GM21786 (cell line): Measurements from ENCODE around the gene ARL8B.
"Not testable (repeated sequence)": the region's sequence is repeated elsewhere in the genome, so short reads cannot be mapped to it uniquely, and the experiment has no call there.

ENCODE experiments used
- ATAC-seq: cut with Tn5 transposase; IDR thresholded peaks from one replicate; pipeline ENCODE4 v1.9.1; 2021; ENCODE audit not compliant: unreplicated experiment

The ARL8B gene

DNA sequence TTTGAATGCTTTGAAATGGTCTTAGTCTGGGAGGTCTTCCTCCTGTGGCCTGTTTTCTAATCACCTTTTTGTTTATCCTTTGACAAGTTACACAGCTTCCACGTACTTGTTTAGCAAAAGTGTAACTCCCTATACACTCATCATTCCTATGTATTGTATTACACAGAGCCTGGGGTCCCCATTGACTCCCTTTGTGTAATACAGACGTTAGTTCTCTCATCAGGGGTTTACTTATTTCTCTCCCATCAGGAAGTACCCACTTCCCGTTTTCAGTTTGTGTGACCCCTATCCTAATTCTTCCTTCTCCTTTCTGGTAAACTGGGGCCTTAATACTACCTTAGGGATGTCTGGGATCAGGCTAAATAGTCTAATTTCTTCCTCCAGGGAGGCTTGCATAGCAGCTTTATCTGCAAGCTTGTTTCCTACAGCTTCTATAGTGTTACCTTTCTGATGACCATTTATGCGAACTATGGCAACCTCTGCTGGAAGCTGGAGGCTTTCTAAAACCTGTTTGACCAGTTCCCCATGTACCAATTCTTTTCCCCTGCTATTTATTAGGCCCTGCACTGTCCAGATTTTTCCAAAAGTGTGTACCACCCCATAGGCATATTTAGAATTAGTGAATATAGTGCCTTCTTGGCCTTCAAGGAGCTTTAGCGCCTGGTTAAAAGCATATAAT lies 22.4 kb downstream of the ARL8B start:
- no peak for ATAC-seq

DNA sequence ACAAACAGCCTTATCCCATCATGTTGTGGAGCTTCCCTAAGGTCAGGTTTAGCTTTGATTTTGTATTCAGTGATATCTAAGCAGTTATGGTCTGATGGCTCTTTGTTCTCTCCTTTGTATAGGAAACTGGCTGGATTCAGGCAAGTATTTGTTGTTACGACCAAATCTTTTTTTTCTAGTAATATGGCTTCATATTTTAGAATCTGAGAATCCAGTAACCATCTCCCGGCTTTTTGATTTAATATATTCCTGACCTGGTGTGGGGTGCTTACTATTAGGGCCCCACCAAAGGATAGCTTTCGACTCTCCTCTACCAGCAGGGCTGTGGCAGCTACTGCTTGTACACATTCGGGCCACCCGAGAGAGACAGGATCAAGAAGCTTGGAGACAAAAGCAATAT lies 23.0 kb downstream of the ARL8B start:
- no peak for ATAC-seq

DNA sequence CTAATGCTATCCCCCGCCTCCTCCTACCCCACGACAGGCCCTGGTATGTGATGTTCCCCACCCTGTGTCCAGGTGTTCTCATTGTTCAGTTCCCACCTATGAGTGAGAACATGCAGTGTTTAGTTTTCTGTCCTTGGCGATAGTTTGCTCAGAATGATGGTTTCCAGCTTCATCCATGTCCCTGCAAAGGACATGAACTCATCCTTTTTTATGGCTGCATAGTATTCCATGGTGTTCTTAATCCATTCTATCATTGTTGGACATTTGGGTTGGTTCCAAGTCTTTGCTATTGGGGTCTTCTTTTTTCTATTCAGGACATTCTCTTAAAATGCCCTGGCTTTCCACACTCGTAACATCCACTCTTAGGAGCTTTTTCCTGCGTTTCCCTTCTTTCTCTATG lies 25.1 kb downstream of the ARL8B start:
- not testable (repeated sequence) for ATAC-seq

DNA sequence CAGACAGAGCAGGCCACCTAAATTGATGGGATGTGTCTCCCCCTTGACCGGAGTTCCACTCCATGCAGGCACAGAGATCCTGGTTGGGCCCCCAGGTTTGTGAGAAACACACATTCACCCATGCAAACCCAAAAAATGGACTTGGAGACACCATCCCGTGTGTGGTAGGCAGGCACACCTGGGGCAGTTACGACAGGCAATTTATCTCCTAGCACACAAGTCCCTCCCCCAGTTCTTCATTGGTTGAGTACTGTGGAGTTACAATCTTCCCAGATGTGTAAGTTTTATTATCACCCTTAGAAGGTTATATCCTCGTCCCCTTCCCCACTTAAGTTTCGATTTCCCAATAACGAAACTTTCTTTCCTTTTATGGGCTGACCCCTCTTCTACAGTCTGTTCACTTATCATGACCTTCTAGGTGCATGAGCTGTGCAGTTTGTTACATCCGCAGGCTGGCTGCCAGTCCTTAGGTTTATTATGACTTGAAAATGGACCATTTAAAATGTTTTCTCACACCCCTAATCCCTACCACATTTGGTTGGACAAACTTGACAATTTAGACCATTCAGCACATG lies 27.3 kb downstream of the ARL8B start:
- ATAC-seq: no peak

DNA sequence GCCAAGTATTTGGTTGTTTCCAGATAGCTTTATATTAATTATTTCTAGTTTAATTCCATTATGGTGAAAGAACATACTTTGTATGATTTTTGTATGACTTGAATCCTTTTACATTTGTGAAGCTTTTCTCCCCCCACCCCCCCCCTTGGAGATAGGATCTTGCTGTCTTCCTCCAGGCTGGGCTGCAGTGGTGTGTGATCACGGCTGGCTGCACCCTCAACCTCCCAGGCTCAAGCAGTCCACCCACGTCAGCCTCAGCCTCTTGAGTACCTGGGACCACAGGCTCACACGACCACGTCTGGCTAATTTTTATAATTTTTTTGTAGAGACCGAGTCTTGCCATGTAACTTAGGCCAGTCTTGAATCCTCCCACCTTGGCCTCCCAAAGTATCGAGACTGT lies 29.5 kb downstream of the ARL8B start:
- ATAC-seq: no peak

DNA sequence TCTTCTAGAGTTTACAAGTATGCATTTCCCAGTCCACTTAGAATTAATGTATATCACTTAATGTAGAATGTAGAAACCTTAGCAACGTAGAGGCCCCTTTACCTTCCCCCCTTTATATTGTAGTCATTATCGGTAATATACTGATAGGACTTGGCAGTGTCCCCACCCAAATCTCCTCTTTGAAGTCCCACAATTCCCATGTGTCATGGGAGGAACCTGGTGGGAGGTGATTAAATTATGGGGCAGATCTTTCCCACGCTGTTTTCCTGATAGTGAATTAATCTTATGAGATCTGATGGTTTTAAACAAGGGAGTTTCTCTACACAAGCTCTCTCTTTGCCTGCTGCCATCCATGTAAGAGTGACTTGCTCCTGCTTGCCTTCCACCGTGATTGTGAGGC lies 31.0 kb downstream of the ARL8B start:
- no peak for ATAC-seq

DNA sequence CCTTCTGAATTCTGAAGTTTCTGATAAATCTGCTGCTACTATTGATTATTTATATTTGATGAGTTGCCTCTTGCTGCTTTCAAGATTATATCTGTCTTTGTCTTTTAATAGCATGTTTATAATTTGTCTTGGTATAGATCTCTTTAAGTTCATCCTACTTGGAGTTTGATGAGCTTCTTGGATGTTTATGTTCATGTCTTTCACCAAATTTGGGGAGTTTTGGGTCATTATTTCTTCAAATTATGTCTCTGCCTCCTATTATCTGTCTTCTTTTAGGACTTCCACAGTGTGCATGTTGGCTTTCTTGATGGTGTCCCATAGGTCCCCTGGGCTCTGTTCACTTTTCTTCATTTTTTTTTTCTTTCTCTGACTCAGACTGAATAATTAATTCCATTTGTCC lies 33.1 kb downstream of the ARL8B start:
- ATAC-seq: no peak

DNA sequence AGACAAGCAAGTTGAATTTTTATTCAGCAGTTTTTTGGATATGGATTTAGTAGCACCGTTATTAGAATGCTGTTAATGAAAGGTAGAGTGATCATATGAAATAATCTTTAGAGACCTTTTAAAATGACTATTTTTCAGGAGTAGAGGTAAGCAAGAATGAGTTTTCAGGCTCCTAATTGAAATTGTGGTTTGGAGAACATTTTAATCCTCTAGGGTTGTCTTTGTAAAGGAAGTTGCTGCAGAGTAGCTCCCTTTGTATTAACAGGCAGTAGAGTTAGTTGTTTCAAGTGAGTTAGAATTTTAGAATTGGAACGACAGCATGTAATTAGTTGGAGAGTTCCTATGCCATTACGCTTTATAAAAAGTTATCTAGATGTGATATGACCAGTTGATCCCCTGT lies 38.2 kb downstream of the ARL8B start:
- no peak for ATAC-seq

DNA sequence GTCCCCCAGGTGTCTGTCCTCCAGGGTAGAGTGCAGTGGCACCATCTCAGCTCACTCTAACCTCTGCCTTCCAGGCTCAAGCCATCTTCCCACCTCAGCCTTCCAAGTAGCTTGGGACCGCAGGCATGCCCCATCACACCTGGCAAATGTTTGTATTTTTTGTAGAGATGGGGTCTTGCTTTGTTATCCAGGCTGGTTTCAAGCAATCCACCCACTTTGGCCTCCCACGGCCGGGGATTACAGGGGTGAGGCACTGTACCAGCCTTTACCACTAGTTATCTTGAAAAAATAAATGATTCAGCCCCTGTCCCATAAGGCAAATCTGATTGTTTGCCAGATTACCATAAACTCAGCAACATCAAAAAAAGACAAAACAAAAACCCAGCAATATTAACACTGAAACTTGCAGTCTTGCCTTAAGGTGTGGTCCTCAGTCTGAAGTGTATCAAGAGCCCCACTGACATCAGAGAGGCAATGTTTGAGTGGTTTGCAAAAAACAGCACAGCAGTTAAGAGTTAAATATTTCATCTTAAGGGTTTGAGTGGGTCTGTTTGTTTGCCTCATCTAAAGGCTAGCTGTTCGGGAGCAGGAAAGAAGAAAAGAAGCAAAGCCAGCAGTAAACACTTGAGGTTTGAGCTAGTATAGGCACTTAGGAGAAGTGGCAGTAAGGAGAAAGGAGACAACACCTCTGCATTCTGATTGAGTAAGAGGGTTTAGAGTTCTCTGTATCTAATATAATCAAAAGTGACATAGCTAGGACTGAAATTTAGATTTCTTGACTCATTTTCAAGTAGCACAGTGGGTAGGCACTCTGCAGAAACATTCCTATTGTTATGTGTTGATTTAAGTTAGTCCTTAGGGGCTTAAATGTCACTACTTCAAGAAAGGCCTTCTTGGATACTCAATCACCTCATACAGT lies 39.1 kb downstream of the ARL8B start:
- ATAC-seq: peak; percentile 42

DNA sequence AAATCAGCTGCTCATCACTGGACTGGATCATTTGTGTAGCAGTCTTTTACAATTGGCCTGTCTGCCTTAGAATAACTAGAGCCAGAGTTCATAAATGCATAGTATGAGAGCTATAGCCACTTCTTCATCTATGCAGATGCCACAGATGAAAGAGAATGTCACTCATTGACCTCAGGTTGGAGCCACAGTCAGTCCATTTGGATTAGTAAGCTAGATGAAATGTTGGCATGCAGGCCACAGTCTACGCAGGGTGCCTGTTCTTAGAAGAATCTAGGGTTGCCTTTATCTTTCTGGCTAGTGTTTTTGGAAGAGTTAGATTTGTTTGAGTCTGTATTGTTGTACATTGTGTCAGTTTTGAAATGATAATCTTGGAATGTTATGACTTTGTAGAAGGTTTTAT lies 40.0 kb downstream of the ARL8B start:
- ATAC-seq: no peak

DNA sequence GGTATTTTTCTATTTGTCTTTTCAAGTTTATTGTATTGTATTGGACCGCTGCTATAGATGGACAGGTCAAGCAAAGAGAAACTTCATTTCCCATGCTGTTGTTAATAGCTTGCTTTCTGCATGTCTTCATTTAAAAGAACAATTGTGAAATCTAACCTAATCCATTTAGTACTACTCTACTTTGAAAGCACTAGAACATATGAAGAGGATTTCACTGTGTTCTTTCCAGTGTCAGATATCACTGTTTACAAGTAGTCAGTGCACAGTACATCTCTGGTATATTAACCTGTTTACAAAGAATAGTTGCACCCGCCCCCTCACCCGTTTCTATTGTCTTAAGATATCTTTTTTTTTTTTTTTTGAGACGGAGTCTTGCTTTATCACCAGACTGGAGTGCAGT lies 43.6 kb downstream of the ARL8B start:
- ATAC-seq: no peak

DNA sequence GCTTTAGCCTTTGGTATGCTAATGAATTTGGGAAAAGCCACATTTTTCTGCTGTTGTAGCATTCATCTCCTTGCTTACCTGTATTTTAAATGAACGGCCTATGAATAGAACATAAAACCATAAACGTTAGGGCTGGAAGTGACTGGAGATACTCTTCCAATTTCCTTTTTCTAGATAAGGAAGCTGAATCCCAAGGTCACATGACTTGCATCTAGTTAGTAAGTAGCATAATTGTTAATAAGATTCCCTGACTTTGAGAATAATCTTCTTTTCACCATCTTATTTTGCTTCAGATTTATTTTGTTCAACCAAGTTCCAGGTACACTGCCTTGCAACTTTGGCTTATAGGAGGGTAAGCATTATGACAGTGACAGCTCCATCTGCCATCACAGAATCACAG lies 44.8 kb downstream of the ARL8B start:
- ATAC-seq: no peak

DNA sequence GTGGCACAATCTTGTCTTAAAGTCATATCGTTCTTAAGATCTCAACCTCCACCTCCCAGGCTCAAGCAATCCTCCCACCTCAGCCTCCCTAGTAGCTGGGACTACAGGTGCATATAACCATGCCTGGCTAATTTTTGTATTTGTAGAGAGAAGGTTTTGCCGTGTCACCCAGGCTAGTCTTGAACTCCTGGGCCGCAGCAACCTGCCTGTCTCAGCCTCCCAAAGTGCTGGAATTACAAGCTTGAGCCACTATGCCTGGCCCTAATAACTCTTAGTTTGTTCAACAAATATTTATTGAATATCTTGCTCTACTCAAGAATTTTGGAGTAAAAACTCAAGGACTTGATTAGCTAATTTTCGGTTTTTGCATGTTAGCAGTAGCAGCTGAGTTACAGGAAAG lies 46.0 kb downstream of the ARL8B start:
- no peak for ATAC-seq

DNA sequence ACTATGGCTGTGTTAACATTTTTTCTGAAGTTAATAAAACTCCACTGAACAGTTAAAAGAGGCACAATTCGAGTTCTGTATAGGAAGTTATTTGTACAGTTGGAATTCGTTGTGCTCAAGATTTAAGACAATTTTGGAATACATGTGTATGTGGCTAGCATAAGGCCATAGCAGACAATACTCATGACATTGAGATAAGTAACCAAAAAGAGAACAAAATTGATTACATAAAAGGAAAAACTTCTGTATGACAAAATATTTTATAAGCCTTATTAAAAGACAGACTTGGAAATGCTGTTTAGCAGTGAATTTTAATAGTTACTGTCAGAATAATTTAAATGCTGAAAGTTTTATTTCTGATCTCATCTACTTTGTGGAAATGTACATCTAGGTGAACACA lies 47.7 kb downstream of the ARL8B start:
- ATAC-seq: no peak

DNA sequence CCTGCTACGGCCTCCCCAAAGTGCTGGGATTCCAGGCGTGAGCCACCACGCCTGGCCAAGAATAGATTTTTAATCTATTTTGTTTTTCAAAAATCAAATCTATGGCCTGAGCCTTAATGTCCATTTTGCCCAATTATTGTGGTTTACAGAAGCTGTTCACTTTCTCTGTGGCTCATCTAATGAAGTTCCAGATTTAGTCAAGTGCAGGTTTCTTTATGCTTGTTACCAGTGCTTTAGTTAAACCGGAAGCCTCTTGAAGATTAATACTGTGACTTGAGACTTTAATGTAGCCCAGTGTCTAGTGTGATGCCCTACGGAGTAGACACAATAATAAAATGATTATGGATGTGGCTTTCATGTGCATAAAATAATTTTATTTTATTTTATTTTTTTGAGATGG lies 48.9 kb downstream of the ARL8B start:
- no peak for ATAC-seq

DNA sequence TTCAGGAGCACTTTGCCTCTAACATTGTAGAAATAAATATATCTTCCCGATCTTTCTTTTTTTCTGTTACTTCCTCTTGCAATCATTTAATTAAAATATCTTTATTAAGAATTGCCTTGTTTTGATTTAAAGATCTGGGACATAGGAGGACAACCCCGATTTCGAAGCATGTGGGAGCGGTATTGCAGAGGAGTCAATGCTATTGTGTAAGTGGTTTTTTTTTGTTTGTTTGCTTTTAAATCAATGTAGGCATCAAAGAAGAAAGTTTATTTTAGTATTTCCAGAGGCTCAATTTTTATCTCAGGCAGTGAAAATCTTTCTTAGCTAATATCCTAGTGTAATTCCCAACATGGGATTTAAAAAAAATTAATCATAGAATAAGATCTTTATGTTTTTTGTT lies 49.9 kb downstream of the ARL8B start:
- ATAC-seq: no peak

DNA sequence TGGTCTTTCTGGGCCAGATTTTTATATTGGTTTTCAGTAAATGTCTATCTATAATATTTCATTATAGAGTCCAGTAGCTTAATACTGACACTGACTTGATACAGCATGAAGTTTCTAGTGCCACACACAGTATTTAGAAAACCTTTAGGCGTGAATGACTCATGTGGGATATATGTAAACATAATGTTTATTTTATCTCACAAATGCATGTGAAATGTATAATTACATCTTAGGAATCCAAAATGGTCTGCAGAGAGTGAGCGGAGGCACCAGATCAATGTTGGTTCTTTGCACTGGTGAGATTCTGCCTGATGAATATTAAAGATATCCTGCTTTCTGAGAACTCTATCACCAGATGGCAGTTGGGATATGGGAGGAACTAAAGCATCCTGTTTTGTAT lies 56.9 kb downstream of the ARL8B start:
- ATAC-seq: not testable (repeated sequence)

DNA sequence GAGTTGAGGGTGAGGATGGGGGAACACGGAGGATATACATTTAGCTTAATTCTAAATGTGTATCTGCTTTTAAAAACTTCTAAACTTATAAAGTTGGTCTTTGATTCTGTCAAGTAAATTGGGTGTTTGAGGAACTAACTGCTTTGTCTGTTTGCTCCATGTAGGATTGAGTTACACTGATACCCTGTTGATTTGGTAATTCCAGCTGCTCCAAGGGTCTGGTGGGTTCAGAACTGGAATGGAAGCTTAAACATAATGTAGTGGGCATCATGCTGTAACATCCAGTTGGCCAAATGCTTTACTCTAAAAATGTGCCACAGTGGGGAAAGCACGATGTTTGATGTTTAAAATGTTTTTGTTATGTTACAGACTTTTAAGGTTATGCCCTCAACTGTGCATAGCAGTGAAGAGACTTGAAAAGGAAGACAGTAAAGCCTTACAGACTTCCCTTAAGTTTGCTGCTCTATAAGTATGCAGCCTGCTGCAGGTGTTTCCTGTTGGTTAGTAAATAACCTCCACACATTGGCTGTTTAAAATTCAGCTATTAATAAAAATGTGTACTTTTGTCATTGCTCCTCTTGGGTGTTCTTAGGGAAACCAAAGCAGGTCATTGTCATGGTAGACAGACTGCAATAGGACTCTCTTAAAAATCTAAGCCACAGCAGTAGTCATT lies 59.5 kb downstream of the ARL8B start:
- peak; percentile 71 for ATAC-seq

DNA sequence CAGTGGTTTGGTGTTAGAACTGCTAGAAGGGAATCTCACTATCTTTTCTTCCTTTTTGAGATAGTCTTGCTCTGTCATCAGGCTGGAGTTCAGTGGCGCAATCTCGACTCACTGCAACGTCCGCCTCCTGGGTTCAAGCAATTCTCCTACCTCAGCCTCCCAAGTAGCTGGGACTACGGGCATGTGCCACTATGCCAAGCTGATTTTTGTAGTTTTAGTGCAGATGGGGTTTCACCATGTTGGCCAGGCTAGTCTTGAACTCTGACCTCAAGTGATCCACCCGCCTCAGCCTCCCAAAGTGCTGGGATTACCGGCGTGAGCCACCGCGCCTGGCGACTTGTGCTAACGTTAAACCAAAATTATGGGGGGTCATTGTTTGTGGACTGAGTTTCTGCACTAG lies 61.6 kb downstream of the ARL8B start:
- ATAC-seq: not testable (repeated sequence)

DNA sequence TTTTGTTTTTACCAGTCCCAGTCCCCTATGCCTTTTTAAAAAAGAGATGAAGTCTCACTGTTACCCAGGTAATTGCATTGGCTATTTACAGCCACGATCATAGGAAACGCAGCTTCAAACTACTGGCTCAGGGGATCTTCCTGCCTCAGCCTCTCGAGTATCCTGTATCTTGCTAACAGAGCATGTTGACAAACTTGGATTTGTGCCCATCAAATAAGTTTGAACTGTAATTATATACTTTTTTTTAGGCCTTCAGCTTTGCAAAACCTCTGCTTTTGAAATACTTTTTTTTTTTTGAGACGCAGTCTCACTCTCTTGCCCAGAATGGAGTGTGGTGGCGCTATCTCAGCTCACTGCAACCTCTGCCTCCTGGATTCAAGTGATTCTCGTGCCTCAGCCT lies 62.4 kb downstream of the ARL8B start:
- no peak for ATAC-seq

DNA sequence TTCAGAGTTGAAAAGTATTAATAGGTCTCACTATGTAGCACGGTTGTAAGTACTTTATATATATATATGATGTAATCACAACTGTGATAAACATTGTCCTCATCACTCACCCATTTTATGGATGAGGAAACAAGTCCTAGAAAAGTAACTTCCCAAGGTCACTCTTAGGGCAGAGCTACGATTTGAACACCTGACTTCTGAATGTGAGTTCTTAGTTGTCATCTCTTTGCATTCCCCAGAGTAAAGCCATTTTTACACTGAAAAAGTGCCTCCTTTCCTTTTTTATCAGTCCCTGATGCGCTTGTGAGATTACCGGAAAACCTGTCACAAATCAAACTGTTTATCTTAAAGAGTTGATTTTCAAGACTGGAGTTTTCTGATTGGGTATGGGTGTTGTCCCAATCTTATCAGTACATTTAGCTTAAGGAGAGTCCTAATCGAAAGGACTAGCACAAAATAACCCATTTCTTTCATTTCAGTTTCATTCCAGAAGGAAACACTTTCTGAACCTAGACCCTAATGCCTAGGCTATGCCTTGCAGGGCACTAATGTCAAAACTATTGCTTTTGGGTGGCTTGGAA lies 63.1 kb downstream of the ARL8B start:
- ATAC-seq: no peak
